SK-N-SH (cell line): ENCODE results near the gene CCDC121. TPM values are rescaled to one million over a fixed set of nuclear protein-coding genes. Genes with fewer than 3 reads are reported as not detected.
"Not testable (repeated sequence)": the region's sequence is repeated elsewhere in the genome, so short reads cannot be mapped to it uniquely, and the experiment has no call there.

Experiments used
- CTCF ChIA-PET: fragments of 300-600, 350-600 bp; formaldehyde crosslinking; extraction: SDS; loops from one replicate; lab custom pipeline; 2021; lab: Yijun Ruan, JAX
- POLR2A ChIA-PET: fragments of 350-600 bp; sonication (Branson Sonifier 250); formaldehyde crosslinking; extraction: SDS; loops from one replicate; lab custom pipeline; 2020; ENCODE audit warnings: antibody characterized with exemption, inconsistent platforms; lab: Yijun Ruan, JAX
- DNase-seq: peaks from one replicate; pipeline ENCODE4 v3.0.0; 2012
- H2AFZ ChIP-seq: fragments of 200-600 bp; sonication (generic); 2 replicates; pipeline ENCODE4 v1.8.1; 2016; ENCODE audit warnings: antibody characterized with exemption, mild to moderate bottlenecking, low read depth
- H3F3A ChIP-seq: fragments of 200-600 bp; sonication (generic); replicated peaks from 2 replicates; pipeline ENCODE3; 2016; ENCODE audit warnings: antibody characterized with exemption, mild to moderate bottlenecking; ENCODE audit not compliant: insufficient read depth
- H3K27ac ChIP-seq, 2 experiments: fragments of 200-500 bp in 1 of 2; fragments of 200-600 bp in 1 of 2; sonication (Bioruptor generic) in 1 of 2; sonication (generic), shearing (Covaris generic) in 1 of 2; 2 replicates each; pipeline versions ENCODE4 v1.5.1 to v1.6.1; 2014 to 2016; ENCODE audit warnings: low read depth in 2 of 2, inconsistent platforms in 1 of 2, low read length in 1 of 2, mild to moderate bottlenecking in 1 of 2, mixed read lengths in 1 of 2
- H3K27me3 ChIP-seq: fragments of 200-600 bp; sonication (generic), shearing (Covaris generic); 2 replicates; pipeline ENCODE4 v1.6.1; 2016; ENCODE audit warnings: mixed run types; ENCODE audit not compliant: insufficient read depth
- H3K36me3 ChIP-seq, 2 experiments: fragments of 200-500 bp in 1 of 2; fragments of 200-600 bp in 1 of 2; sonication (Bioruptor generic) in 1 of 2; sonication (generic) in 1 of 2; replicated peaks in 1 of 2; 2 replicates each; pipeline versions ENCODE3 to v1.5.1; 2014 to 2016; ENCODE audit warnings: low read length in 1 of 2, mild to moderate bottlenecking in 1 of 2; ENCODE audit not compliant: insufficient read depth in 2 of 2, control insufficient read depth in 1 of 2
- H3K4me1 ChIP-seq, 2 experiments: fragments of 200-500 bp in 1 of 2; fragments of 200-600 bp in 1 of 2; sonication (Bioruptor generic) in 1 of 2; sonication (generic), shearing (Covaris generic) in 1 of 2; 2 replicates each; pipeline versions ENCODE4 v1.5.1 to v1.6.1; 2014 to 2016; ENCODE audit warnings: low read depth in 1 of 2, low read length in 1 of 2, mixed run types in 1 of 2; ENCODE audit not compliant: insufficient read depth in 2 of 2, control insufficient read depth in 1 of 2
- H3K4me2 ChIP-seq: fragments of 200-600 bp; sonication (generic), shearing (Covaris generic); 2 replicates; pipeline ENCODE4 v1.6.1; 2017; ENCODE audit warnings: mixed run types
- H3K4me3 ChIP-seq, 2 experiments: fragments of 200-500 bp in 1 of 2; fragments of 200-600 bp in 1 of 2; sonication (Bioruptor generic) in 1 of 2; sonication (generic), shearing (Covaris generic) in 1 of 2; 2 replicates each; pipeline versions ENCODE4 v1.5.1 to v1.8.1; 2014 to 2016; ENCODE audit warnings: low read depth in 2 of 2, inconsistent platforms in 1 of 2, low read length in 1 of 2, mild to moderate bottlenecking in 1 of 2, mixed read lengths in 1 of 2, moderate library complexity in 1 of 2
- H3K79me2 ChIP-seq: fragments of 200-600 bp; sonication (generic); 2 replicates; pipeline ENCODE4 v1.8.1; 2017; ENCODE audit warnings: mild to moderate bottlenecking; ENCODE audit not compliant: insufficient read depth
- H3K9ac ChIP-seq: fragments of 200-600 bp; sonication (generic); 2 replicates; pipeline ENCODE4 v1.6.1; 2017; ENCODE audit warnings: mixed run types
- H3K9me2 ChIP-seq: fragments of 200-600 bp; sonication (generic); 2 replicates; pipeline ENCODE4 v1.6.1; 2017; ENCODE audit warnings: mixed run types
- H3K9me3 ChIP-seq: fragments of 200-600 bp; sonication (generic); 2 replicates; pipeline ENCODE4 v1.6.1; 2017; ENCODE audit warnings: mixed run types, mild to moderate bottlenecking, moderate library complexity
- H4K20me1 ChIP-seq: fragments of 200-600 bp; sonication (generic); 2 replicates; pipeline ENCODE4 v1.6.1; 2017; ENCODE audit warnings: mild to moderate bottlenecking, mixed run types; ENCODE audit not compliant: insufficient read depth
- CHD2 ChIP-seq: fragments of 150-350 bp; IDR thresholded peaks from 2 replicates; pipeline ENCODE4 v1.6.1; 2018; ENCODE audit warnings: low read length; ENCODE audit not compliant: partially characterized antibody
- ELF1 ChIP-seq: IDR thresholded peaks from 2 replicates; pipeline ENCODE4 v1.4.0; 2012
- FOSL2 ChIP-seq: IDR thresholded peaks from 2 replicates; pipeline ENCODE4 v1.4.0; 2012; ENCODE audit warnings: low read depth, mild to moderate bottlenecking, moderate library complexity, borderline replicate concordance
- MAX ChIP-seq: IDR thresholded peaks from 2 replicates; pipeline ENCODE4 v1.4.0; 2012; ENCODE audit warnings: low read depth
- MEF2A ChIP-seq: IDR thresholded peaks from 2 replicates; pipeline ENCODE4 v1.4.0; 2012; ENCODE audit warnings: low read depth, borderline replicate concordance
- MXI1 ChIP-seq: IDR thresholded peaks from 2 replicates; pipeline ENCODE4 v1.6.1; 2012; ENCODE audit warnings: mild to moderate bottlenecking, low read depth, low read length, improper control_type of control experiment
- NFIC ChIP-seq: IDR thresholded peaks from 2 replicates; pipeline ENCODE4 v1.4.0; 2012; ENCODE audit warnings: borderline replicate concordance
- RAD21 ChIP-seq: IDR thresholded peaks from 2 replicates; pipeline ENCODE4 v1.6.1; 2012; ENCODE audit warnings: mild to moderate bottlenecking, low read length
- RCOR1 ChIP-seq: fragments of 150-350 bp; IDR thresholded peaks from 2 replicates; pipeline ENCODE4 v1.6.1; 2017; ENCODE audit warnings: antibody characterized with exemption, low read length
- REST ChIP-seq: IDR thresholded peaks from 2 replicates; pipeline ENCODE4 v1.6.1; 2012; ENCODE audit warnings: mild to moderate bottlenecking, low read depth, low read length, moderate library complexity
- RXRA ChIP-seq: IDR thresholded peaks from 2 replicates; pipeline ENCODE4 v1.4.0; 2012; ENCODE audit warnings: low read depth, mild to moderate bottlenecking, borderline replicate concordance
- SIN3A ChIP-seq: IDR thresholded peaks from 2 replicates; pipeline ENCODE4 v1.6.1; 2012; ENCODE audit warnings: low read depth, mild to moderate bottlenecking, low read length, moderate library complexity, borderline replicate concordance
- USF1 ChIP-seq: IDR thresholded peaks from 2 replicates; pipeline ENCODE4 v1.4.0; 2012; ENCODE audit warnings: low read depth, borderline replicate concordance
- USF2 ChIP-seq: fragments of 150-350 bp; IDR thresholded peaks from 2 replicates; pipeline ENCODE4 v1.6.1; 2017; ENCODE audit warnings: antibody characterized with exemption, low read length, low read depth, borderline replicate concordance
- ZBTB33 ChIP-seq: IDR thresholded peaks from 2 replicates; pipeline ENCODE4 v1.4.0; 2012; ENCODE audit warnings: low read depth, borderline replicate concordance
- WGBS: methylation state at CpG from one replicate; pipeline ENCODE4 v1.1.6; 2017; ENCODE audit warnings: low lambda C conversion rate; 5-methylcytosine and 5-hydroxymethylcytosine counted together
- polyA plus RNA-seq, 3 experiments: library from polyadenylated mRNA; depleted of rRNA; stranded (reverse); fragments of >200 nt; gene quantifications; 2 replicates each; pipeline ENCODE4 v1.2.3, GENCODE V29; 2012

The CCDC121 gene
- polyA plus RNA-seq, 1 of the 3 experiments (the other 2 are of a cell fraction) = 2.3 TPM

GRCh38 chr2:27594020-27594703 lies 34.6 kb downstream of the CCDC121 start:
- H2AFZ ChIP-seq, H3K4me3 ChIP-seq, CTCF ChIA-PET, H3K9me2 ChIP-seq, H3K4me2 ChIP-seq, H3K27me3 ChIP-seq, H3K4me1 ChIP-seq, H3F3A ChIP-seq, DNase-seq, H3K9me3 ChIP-seq, POLR2A ChIA-PET, H3K27ac ChIP-seq, H3K9ac ChIP-seq: not testable (repeated sequence)
- H3K36me3 ChIP-seq = peaks cover 2 to 36% of the 10 kb centered on the region in 2 experiments
- peaks cover 33% of the 10 kb centered on the region for H4K20me1 ChIP-seq
- H3K79me2 ChIP-seq = peaks cover 98% of the 10 kb centered on the region
- 95% methylated on average over 25 of the region's 45 CpGs for WGBS

GRCh38 chr2:27593240-27593639 lies 35.6 kb downstream of the CCDC121 start:
- Histone ChIP-seq H2AFZ (no peak overlapping the region), H3K27me3 (no peaks in the 10 kb centered on the region), H4K20me1 (peaks cover 31% of the 10 kb centered on the region), H3K9me3 (peaks cover 16% of the 10 kb centered on the region; the same call in 1 of the 2 replicates), H3K9ac (no peak overlapping the region), H3K4me2 (no peak overlapping the region), H3K79me2 (peaks cover 98% of the 10 kb centered on the region), H3K4me1 (peaks cover 0 to 6% of the 10 kb centered on the region in 2 experiments; a peak in 1 of 4 replicates), H3F3A (peaks cover 10% of the 10 kb centered on the region), H3K9me2 (no peaks in the 10 kb centered on the region), H3K27ac (no peak overlapping the region), H3K36me3 (peaks cover 4 to 38% of the 10 kb centered on the region in 2 experiments), H3K4me3 (no peak overlapping the region)
- CTCF ChIA-PET = interaction anchor here (0.7 kb wide), 1 partner anchor 71 kb away, joined by 3 read pairs; no protein-coding TSS in a partner anchor
- TF ChIP-seq MAX (no peak), RXRA (no peak), MEF2A (no peak), REST (no peak), ELF1 (no peak), USF1 (no peak), RCOR1 (no peak), NFIC (no peak), USF2 (no peak), CHD2 (no peak), ZBTB33 (no peak), RAD21 (no peak), SIN3A (no peak), MXI1 (no peak), FOSL2 (no peak)
- POLR2A ChIA-PET = interaction anchor here (0.6 kb wide), 1 partner anchor 165 kb away, joined by 4 read pairs; the partner anchor contains the start of gene NRBP1
- no peak for DNase-seq
- 96% methylated on average over 2 of the region's 2 CpGs for whole genome bisulfite sequencing
